B cell (primary cell): ENCODE measurements around the gene SKIC2.
"Not testable (repeated sequence)": the region's sequence is repeated elsewhere in the genome, so short reads cannot be mapped to it uniquely, and the experiment has no call there.

Source experiments
- EZH2 ChIP-seq: IDR thresholded peaks from 2 replicates; pipeline ENCODE4 v1.6.1; 2012; ENCODE audit warnings: borderline replicate concordance, low read depth, mild to moderate bottlenecking, moderate library complexity, low read length; ENCODE audit not compliant: insufficient read depth, poor library complexity, severe bottlenecking
- TF ChIP-seq, protein P1 (sequence below): fragments of 200-600 bp; IDR thresholded peaks from one replicate; pipeline ENCODE4 v1.8.0; 2022; ENCODE audit warnings: antibody characterized with exemption, mild to moderate bottlenecking

DNA sequence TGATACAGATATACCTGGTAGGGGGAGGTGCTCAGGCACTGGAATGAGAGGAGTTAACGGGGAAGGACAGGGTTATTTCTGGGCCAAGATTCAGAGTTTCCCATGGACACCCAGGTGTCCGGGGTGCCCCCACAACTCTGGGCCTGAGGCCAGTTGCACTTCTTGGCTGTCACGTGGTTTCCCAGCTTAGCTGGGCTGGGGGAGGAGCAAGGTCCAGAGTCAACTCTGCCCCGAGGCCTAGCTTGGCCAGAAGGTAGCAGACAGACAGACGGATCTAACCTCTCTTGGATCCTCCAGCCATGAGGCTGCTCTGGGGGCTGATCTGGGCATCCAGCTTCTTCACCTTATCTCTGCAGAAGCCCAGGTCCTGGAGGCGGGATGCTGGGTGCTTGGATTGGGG, 55.6 kb downstream of the SKIC2 start, which contains the start of gene C4B:
- TF ChIP-seq, protein P1, sequence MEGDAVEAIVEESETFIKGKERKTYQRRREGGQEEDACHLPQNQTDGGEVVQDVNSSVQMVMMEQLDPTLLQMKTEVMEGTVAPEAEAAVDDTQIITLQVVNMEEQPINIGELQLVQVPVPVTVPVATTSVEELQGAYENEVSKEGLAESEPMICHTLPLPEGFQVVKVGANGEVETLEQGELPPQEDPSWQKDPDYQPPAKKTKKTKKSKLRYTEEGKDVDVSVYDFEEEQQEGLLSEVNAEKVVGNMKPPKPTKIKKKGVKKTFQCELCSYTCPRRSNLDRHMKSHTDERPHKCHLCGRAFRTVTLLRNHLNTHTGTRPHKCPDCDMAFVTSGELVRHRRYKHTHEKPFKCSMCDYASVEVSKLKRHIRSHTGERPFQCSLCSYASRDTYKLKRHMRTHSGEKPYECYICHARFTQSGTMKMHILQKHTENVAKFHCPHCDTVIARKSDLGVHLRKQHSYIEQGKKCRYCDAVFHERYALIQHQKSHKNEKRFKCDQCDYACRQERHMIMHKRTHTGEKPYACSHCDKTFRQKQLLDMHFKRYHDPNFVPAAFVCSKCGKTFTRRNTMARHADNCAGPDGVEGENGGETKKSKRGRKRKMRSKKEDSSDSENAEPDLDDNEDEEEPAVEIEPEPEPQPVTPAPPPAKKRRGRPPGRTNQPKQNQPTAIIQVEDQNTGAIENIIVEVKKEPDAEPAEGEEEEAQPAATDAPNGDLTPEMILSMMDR = not testable (repeated sequence)
- not testable (repeated sequence) for TF ChIP-seq EZH2
